ENCODE results near the gene S100A1.

The S100A1 gene

DNA sequence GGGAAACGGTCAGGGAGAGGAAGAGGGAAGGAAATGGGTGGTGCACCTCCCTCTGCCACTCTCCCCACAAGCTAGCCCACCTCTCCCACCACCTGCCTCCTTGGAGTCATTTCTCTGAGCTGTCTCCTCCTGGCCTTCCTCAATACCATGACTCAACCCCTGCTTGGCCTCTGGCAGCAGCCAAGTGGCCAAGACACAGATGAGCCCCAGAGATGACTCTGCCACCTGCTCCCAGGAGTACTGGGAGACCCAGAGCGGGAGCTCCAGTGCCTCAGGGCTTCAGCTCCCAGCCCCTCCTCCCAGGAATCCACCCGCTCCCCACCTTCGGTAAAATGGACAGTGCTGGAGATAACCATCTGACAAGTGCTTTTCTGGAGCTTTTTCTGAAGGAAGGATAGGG is 17.9 kb upstream of the S100A1 start:
- Histone ChIP-seq H3K27me3 (ENCODE audit: insufficient read depth, insufficient read length) (peaks cover 3% of the 10 kb centered on the region), H3K36me3 (ENCODE audit: insufficient read depth, insufficient read length, low read length) (peaks cover 26% of the 10 kb centered on the region), H3K4me3 (ENCODE audit: insufficient read length, low read depth) (no peak overlapping the region), H3K9ac (ENCODE audit: insufficient read length, low read depth) (no peak overlapping the region), H3K9me3 (ENCODE audit: insufficient read depth, low read length) (no peaks in the 10 kb centered on the region), H3K4me1 (ENCODE audit: insufficient read depth, insufficient read length) (peaks cover 51% of the 10 kb centered on the region)
- TF ChIP-seq SUZ12 (IDR thresholded peaks at IDR 0.05; ENCODE audit: extremely low read depth, insufficient read depth, insufficient read length) (no peak), ZNF274 (IDR thresholded peaks at IDR 0.05; ENCODE audit: low read depth, low read length) (no peak), YY1 (IDR thresholded peaks at IDR 0.05; ENCODE audit: insufficient read depth, insufficient read length) (no peak)
- no peak for DNase-seq (ENCODE audit: low read depth, low spot score)

DNA sequence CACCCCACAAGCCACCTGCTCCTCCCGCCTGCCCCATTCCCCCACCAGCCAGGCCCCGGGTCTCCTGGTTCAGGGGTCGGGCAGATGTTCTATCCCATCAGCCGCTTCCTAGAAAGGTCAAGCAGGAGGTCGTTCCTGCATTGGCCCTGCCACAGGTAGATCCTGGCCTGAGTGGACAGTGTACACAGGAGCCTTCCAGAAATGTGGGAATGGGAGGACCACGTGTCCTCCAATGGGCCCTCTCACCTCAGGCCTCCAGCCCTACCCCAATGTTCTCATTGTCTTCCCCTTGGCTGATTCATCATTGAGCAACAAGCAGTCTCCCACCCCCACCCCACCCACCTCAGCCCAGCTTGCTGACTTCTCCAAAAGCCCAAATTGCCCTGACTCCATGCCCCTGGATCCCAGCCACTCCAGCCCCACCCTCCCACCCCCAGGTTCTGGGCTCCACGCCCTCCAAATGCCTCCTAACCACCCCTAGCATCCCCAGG is 17.4 kb upstream of the S100A1 start:
- Histone ChIP-seq H3K4me3 (ENCODE audit: insufficient read length, low read depth) (no peak overlapping the region), H3K36me3 (ENCODE audit: insufficient read depth, insufficient read length, low read length) (peaks cover 23% of the 10 kb centered on the region), H3K9ac (ENCODE audit: insufficient read length, low read depth) (no peak overlapping the region), H3K27me3 (ENCODE audit: insufficient read depth, insufficient read length) (peaks cover 3% of the 10 kb centered on the region), H3K9me3 (ENCODE audit: insufficient read depth, low read length) (no peaks in the 10 kb centered on the region), H3K4me1 (ENCODE audit: insufficient read depth, insufficient read length) (peaks cover 55% of the 10 kb centered on the region)
- DNase-seq (ENCODE audit: low read depth, low spot score) = no peak
- no peak for TF ChIP-seq YY1 (IDR thresholded peaks at IDR 0.05; ENCODE audit: insufficient read depth, insufficient read length)
- TF ChIP-seq ZNF274 (IDR thresholded peaks at IDR 0.05; ENCODE audit: low read depth, low read length) = no peak
- no peak for TF ChIP-seq SUZ12 (IDR thresholded peaks at IDR 0.05; ENCODE audit: extremely low read depth, insufficient read depth, insufficient read length)

DNA sequence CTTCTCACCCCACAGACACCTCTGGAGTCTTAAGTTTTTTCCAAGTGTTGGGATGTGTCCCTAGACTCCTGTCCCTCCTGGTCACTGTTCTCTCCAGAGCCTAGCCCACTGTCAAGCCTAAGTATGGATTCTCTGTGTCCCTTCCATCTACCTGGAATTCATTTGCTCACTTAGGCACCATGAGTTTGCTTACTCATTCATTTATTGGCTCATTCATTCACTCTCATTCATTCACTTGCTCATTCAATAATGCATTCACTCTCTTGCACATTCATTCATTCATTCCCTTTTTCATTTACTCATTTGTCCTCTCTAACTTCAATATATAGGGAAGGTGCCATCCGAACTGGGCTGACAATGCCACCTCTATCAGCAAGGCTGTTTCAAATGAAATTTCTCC is 16.9 kb upstream of the S100A1 start:
- peaks cover 18% of the 10 kb centered on the region for H3K36me3 ChIP-seq (ENCODE audit: insufficient read depth, insufficient read length, low read length)
- no peak for TF ChIP-seq SUZ12 (IDR thresholded peaks at IDR 0.05; ENCODE audit: extremely low read depth, insufficient read depth, insufficient read length)
- TF ChIP-seq ZNF274 (IDR thresholded peaks at IDR 0.05; ENCODE audit: low read depth, low read length) = no peak
- no peak for TF ChIP-seq YY1 (IDR thresholded peaks at IDR 0.05; ENCODE audit: insufficient read depth, insufficient read length)
- no peak for DNase-seq (ENCODE audit: low read depth, low spot score)
- H3K4me1 ChIP-seq (ENCODE audit: insufficient read depth, insufficient read length) = peaks cover 58% of the 10 kb centered on the region
- peaks cover 3% of the 10 kb centered on the region for H3K27me3 ChIP-seq (ENCODE audit: insufficient read depth, insufficient read length)
- H3K9ac ChIP-seq (ENCODE audit: insufficient read length, low read depth) = no peak overlapping the region
- H3K4me3 ChIP-seq (ENCODE audit: insufficient read length, low read depth) = no peak overlapping the region
- no peaks in the 10 kb centered on the region for H3K9me3 ChIP-seq (ENCODE audit: insufficient read depth, low read length)

DNA sequence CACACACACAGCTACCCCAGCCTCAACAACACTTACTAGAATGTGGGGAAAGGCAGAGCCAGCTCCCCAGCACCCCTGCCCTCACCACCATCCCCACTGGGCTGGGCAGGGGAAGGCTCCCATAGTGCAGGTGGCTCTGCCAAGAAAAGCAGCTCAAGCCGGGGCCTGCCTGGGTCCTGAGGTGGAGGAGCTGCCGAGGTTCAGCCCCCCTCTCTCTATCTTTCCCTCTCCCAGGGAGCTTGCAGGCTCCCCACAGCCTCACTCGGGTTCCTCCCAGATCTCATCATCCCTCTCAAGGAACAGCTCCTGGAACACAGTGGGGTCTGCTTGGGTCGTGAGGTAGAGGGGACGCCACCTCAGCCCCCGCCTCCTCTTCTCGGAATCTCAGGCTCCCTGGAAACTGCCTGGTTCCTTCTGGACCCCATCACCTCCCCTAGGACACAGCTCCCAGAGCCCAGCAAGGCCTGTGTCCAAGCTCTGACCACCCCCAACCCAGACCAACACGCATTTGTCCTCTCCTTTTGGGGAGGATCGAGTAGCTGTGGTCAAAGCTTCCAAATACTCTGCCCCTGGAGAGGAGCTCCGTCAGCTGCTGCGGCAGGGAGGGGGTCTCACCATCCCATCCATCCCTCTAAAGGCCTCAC is 16.0 kb upstream of the S100A1 start:
- no peak for DNase-seq (ENCODE audit: low read depth, low spot score)
- peaks cover 3% of the 10 kb centered on the region for H3K27me3 ChIP-seq (ENCODE audit: insufficient read depth, insufficient read length)
- H3K9me3 ChIP-seq (ENCODE audit: insufficient read depth, low read length) = no peaks in the 10 kb centered on the region
- no peak for TF ChIP-seq YY1 (IDR thresholded peaks at IDR 0.05; ENCODE audit: insufficient read depth, insufficient read length)
- no peak for TF ChIP-seq ZNF274 (IDR thresholded peaks at IDR 0.05; ENCODE audit: low read depth, low read length)
- TF ChIP-seq SUZ12 (IDR thresholded peaks at IDR 0.05; ENCODE audit: extremely low read depth, insufficient read depth, insufficient read length) = no peak
- H3K36me3 ChIP-seq (ENCODE audit: insufficient read depth, insufficient read length, low read length) = peaks cover 9% of the 10 kb centered on the region
- peak overlapping the region; percentile 86 for H3K9ac ChIP-seq (ENCODE audit: insufficient read length, low read depth)
- H3K4me1 ChIP-seq (ENCODE audit: insufficient read depth, insufficient read length) = peaks cover 62% of the 10 kb centered on the region
- peak overlapping the region; percentile 63 for H3K4me3 ChIP-seq (ENCODE audit: insufficient read length, low read depth)

DNA sequence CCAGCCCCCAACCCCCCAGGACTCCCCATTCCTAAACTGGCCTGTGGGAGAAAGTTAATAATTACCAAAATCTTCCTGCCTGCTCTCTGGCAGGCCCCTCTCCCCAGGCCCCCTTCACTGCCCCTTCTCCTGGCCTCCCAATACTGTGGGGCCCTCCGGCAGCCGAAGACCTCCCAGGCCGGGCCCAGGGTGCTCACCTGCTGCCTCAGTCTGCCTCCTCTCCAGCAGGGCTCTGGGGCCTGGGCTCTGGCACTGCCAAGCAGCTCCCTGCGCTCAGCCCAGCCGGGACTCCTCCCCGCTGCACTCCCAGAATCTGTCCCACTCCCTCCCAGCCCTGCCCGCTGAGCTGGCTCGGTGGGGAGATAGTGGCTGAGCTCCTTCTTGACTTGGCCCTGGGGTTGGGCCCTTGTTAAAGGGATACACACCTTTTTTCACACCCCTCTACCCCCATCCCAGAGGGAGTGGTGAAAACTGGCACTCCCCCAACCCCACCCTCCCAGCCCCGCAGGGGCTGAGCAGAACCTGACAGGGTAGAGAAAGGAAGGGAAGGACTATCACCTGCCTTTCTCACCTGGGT is 15.4 kb upstream of the S100A1 start, which contains the start of gene S100A16:
S100A16 (minus strand) TSS at position 383 of the 577 bp plus-strand sequence. CDS start 4,986 bp downstream, outside the sequence.
- H3K36me3 ChIP-seq (ENCODE audit: insufficient read depth, insufficient read length, low read length) = peaks cover 7% of the 10 kb centered on the region
- no peaks in the 10 kb centered on the region for H3K9me3 ChIP-seq (ENCODE audit: insufficient read depth, low read length)
- peak within 1 kb of the TSS; percentile 63 for H3K4me3 ChIP-seq (ENCODE audit: insufficient read length, low read depth)
- no peak for TF ChIP-seq ZNF274 (IDR thresholded peaks at IDR 0.05; ENCODE audit: low read depth, low read length)
- TF ChIP-seq YY1 (IDR thresholded peaks at IDR 0.05; ENCODE audit: insufficient read depth, insufficient read length) = no peak
- TF ChIP-seq SUZ12 (IDR thresholded peaks at IDR 0.05; ENCODE audit: extremely low read depth, insufficient read depth, insufficient read length) = no peak
- H3K27me3 ChIP-seq (ENCODE audit: insufficient read depth, insufficient read length) = peaks cover 3% of the 10 kb centered on the region
- peak within 1 kb of the TSS; percentile 86 for H3K9ac ChIP-seq (ENCODE audit: insufficient read length, low read depth)
- peaks cover 60% of the 10 kb centered on the region for H3K4me1 ChIP-seq (ENCODE audit: insufficient read depth, insufficient read length)
- DNase-seq (ENCODE audit: low read depth, low spot score) = no peak

DNA sequence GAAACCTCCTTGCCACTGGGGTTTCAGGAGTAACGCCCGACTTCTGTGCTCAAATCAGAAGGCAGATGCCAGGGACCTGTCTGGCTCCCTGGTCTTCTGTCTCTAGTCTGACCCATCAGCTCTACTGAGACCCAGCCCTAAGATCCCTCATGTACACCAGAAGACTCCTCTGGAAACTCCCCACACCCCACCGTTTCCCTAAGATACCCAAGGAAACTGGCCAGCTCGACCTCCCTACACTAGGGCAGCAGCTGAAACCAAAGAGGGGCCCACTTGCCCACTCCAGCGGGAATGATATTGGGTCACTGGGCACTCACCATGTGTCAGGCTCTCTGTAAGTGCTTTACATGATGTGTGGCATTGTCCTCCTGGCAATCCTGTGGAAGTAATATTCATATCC is 14.8 kb upstream of the S100A1 start:
- no peak overlapping the region for H3K4me3 ChIP-seq (ENCODE audit: insufficient read length, low read depth)
- no peak for DNase-seq (ENCODE audit: low read depth, low spot score)
- peaks cover 55% of the 10 kb centered on the region for H3K4me1 ChIP-seq (ENCODE audit: insufficient read depth, insufficient read length)
- TF ChIP-seq YY1 (IDR thresholded peaks at IDR 0.05; ENCODE audit: insufficient read depth, insufficient read length) = no peak
- no peak for TF ChIP-seq ZNF274 (IDR thresholded peaks at IDR 0.05; ENCODE audit: low read depth, low read length)
- no peak for TF ChIP-seq SUZ12 (IDR thresholded peaks at IDR 0.05; ENCODE audit: extremely low read depth, insufficient read depth, insufficient read length)
- no peaks in the 10 kb centered on the region for H3K9me3 ChIP-seq (ENCODE audit: insufficient read depth, low read length)
- peak overlapping the region; percentile 39 for H3K9ac ChIP-seq (ENCODE audit: insufficient read length, low read depth)
- H3K36me3 ChIP-seq (ENCODE audit: insufficient read depth, insufficient read length, low read length) = peaks cover 10% of the 10 kb centered on the region
- peaks cover 3% of the 10 kb centered on the region for H3K27me3 ChIP-seq (ENCODE audit: insufficient read depth, insufficient read length)

DNA sequence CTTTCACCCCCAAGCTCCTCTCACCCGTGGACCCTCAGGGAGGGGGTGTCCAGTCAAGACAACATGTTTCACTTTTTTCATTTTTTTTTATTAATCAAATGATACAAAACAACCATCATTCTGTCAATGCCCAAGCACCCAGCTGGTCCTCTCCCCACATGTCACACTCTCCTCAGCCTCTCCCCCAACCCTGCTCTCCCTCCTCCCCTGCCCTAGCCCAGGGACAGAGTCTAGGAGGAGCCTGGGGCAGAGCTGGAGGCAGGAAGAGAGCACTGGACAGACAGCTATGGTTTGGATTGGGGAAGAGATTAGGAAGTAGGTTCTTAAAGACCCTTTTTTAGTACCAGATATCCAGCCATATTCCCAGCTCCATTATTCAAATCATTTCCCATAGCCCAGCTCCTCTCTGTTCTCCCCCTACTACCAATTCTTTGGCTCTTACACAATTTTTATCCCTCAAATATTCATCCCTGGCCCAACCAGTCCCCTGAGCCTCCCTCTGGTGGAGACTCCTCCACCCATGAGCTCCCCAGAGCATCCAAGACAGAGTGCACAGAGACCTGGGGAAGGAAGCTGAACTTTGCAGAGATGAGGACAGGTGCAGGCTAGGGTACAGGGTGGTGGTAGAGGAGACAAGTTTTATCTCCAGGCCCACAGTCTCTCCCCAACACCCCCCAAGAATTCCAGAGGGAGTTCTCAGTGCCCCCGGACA is 13.9 kb upstream of the S100A1 start:
- TF ChIP-seq SUZ12 (IDR thresholded peaks at IDR 0.05; ENCODE audit: extremely low read depth, insufficient read depth, insufficient read length) (no peak), YY1 (IDR thresholded peaks at IDR 0.05; ENCODE audit: insufficient read depth, insufficient read length) (no peak), ZNF274 (IDR thresholded peaks at IDR 0.05; ENCODE audit: low read depth, low read length) (no peak)
- Histone ChIP-seq H3K9me3 (ENCODE audit: insufficient read depth, low read length) (no peaks in the 10 kb centered on the region), H3K27me3 (ENCODE audit: insufficient read depth, insufficient read length) (peaks cover 3% of the 10 kb centered on the region), H3K4me1 (ENCODE audit: insufficient read depth, insufficient read length) (peaks cover 48% of the 10 kb centered on the region), H3K4me3 (ENCODE audit: insufficient read length, low read depth) (no peak overlapping the region), H3K36me3 (ENCODE audit: insufficient read depth, insufficient read length, low read length) (peaks cover 19% of the 10 kb centered on the region), H3K9ac (ENCODE audit: insufficient read length, low read depth) (no peak overlapping the region)
- no peak for DNase-seq (ENCODE audit: low read depth, low spot score)
